H9 (cell line): ENCODE data around the gene AADAT. TPM values are rescaled to one million over a fixed set of nuclear protein-coding genes. Genes with fewer than 3 reads are reported as not detected.

Experiments
- DNase-seq: peaks from one replicate; pipeline ENCODE4 v3.0.0-alpha.2; 2017
- H2AFZ ChIP-seq: one replicate; pipeline ENCODE4 v1.6.1; 2013; ENCODE audit warnings: mild to moderate bottlenecking, low read length, control low read depth, moderate library complexity
- H2AK5ac ChIP-seq: 2 replicates; pipeline ENCODE4 v1.6.1; 2013; ENCODE audit warnings: low read length, control low read depth, mixed read lengths; ENCODE audit not compliant: insufficient read length
- H2BK120ac ChIP-seq: one replicate; pipeline ENCODE4 v1.6.1; 2013; ENCODE audit warnings: low read depth, mild to moderate bottlenecking, low read length, control low read depth, inconsistent platforms; ENCODE audit not compliant: poor library complexity, severe bottlenecking
- H2BK12ac ChIP-seq: 2 replicates; pipeline ENCODE4 v1.6.1; 2013; ENCODE audit warnings: low read length, control low read depth, mixed read lengths, low read depth; ENCODE audit not compliant: insufficient read length
- H2BK15ac ChIP-seq: 2 replicates; pipeline ENCODE4 v1.6.1; 2013; ENCODE audit warnings: low read depth, low read length, control low read depth
- H2BK20ac ChIP-seq: one replicate; pipeline ENCODE4 v1.6.1; 2013; ENCODE audit warnings: low read depth, mild to moderate bottlenecking, low read length, control low read depth, inconsistent platforms; ENCODE audit not compliant: poor library complexity, severe bottlenecking
- H2BK5ac ChIP-seq: 2 replicates; pipeline ENCODE4 v1.6.1; 2013; ENCODE audit warnings: low read length, control low read depth, mixed read lengths; ENCODE audit not compliant: insufficient read length
- H3K14ac ChIP-seq: 2 replicates; pipeline ENCODE4 v1.6.1; 2013; ENCODE audit warnings: low read length, control low read depth; ENCODE audit not compliant: insufficient read depth
- H3K18ac ChIP-seq: 2 replicates; pipeline ENCODE4 v1.6.1; 2013; ENCODE audit warnings: low read depth, mild to moderate bottlenecking, mixed read lengths, low read length, control low read depth; ENCODE audit not compliant: insufficient read length
- H3K23ac ChIP-seq: 2 replicates; pipeline ENCODE4 v1.6.1; 2013; ENCODE audit warnings: low read length, control low read depth, mixed read lengths, low read depth; ENCODE audit not compliant: insufficient read length
- H3K23me2 ChIP-seq: 2 replicates; pipeline ENCODE4 v1.6.1; 2013; ENCODE audit warnings: low read depth, mild to moderate bottlenecking, mixed read lengths, low read length, control low read depth; ENCODE audit not compliant: insufficient read length, poor library complexity, severe bottlenecking
- H3K27ac ChIP-seq: 2 replicates; pipeline ENCODE4 v1.5.1; 2013; ENCODE audit warnings: low read length, control low read depth, mixed read lengths, low read depth; ENCODE audit not compliant: insufficient read length
- H3K27me3 ChIP-seq: 2 replicates; pipeline ENCODE4 v1.6.1; 2013; ENCODE audit warnings: low read length, control low read depth, inconsistent platforms; ENCODE audit not compliant: insufficient read depth
- H3K4ac ChIP-seq: 2 replicates; pipeline ENCODE4 v1.6.1; 2013; ENCODE audit warnings: low read depth, mild to moderate bottlenecking, control low read depth, inconsistent platforms, low read length, moderate library complexity
- H3K4me1 ChIP-seq: 2 replicates; pipeline ENCODE4 v1.6.1; 2013; ENCODE audit warnings: low read length, control low read depth, inconsistent platforms; ENCODE audit not compliant: insufficient read depth
- H3K4me2 ChIP-seq: 2 replicates; pipeline ENCODE4 v1.6.1; 2013; ENCODE audit warnings: low read length, control low read depth, mixed read lengths; ENCODE audit not compliant: insufficient read length, insufficient read depth
- H3K56ac ChIP-seq: 2 replicates; pipeline ENCODE4 v1.6.1; 2013; ENCODE audit warnings: low read depth, mild to moderate bottlenecking, mixed read lengths, low read length, control low read depth; ENCODE audit not compliant: insufficient read length
- H3K79me1 ChIP-seq: 2 replicates; pipeline ENCODE4 v1.6.1; 2013; ENCODE audit warnings: low read depth, mild to moderate bottlenecking, moderate library complexity, low read length, control low read depth, inconsistent platforms; ENCODE audit not compliant: insufficient read depth, poor library complexity, severe bottlenecking
- H3K79me2 ChIP-seq: 2 replicates; pipeline ENCODE4 v1.6.1; 2013; ENCODE audit warnings: low read length, control low read depth, inconsistent platforms; ENCODE audit not compliant: insufficient read depth
- H3K9ac ChIP-seq: 2 replicates; pipeline ENCODE4 v1.6.1; 2013; ENCODE audit warnings: low read length, control low read depth, mixed read lengths; ENCODE audit not compliant: insufficient read length; ENCODE audit errors: extremely low read depth
- H3K9me3 ChIP-seq: one replicate; pipeline ENCODE4 v1.6.1; 2013; ENCODE audit warnings: low read depth, low read length, inconsistent platforms; ENCODE audit not compliant: control insufficient read depth
- H3T11ph ChIP-seq: one replicate; pipeline ENCODE4 v1.6.1; 2013; ENCODE audit warnings: mild to moderate bottlenecking, low read length, control low read depth, inconsistent platforms
- H4K20me1 ChIP-seq: one replicate; pipeline ENCODE4 v1.6.1; 2013; ENCODE audit not compliant: control insufficient read depth, insufficient read length, insufficient read depth
- H4K5ac ChIP-seq: 2 replicates; pipeline ENCODE4 v1.6.1; 2013; ENCODE audit warnings: low read depth, mild to moderate bottlenecking, mixed read lengths, low read length, control low read depth; ENCODE audit not compliant: insufficient read length
- H4K8ac ChIP-seq: replicated peaks from 2 replicates; pipeline ENCODE4 v1.6.1; 2013; ENCODE audit warnings: low read length, control low read depth, mixed read lengths, low read depth; ENCODE audit not compliant: insufficient read length
- H4K91ac ChIP-seq: 2 replicates; pipeline ENCODE4 v1.6.1; 2013; ENCODE audit warnings: low read depth, mild to moderate bottlenecking, moderate library complexity, mixed read lengths, low read length, control low read depth; ENCODE audit not compliant: insufficient read length
- H3K27ac Mint-ChIP-seq, 3 experiments: 2 replicates in 2 of 3; 3 replicates in 1 of 3; pipeline ENCODE4 v1.8.0; 2020 to 2021; ENCODE audit warnings: mixed read lengths in 3 of 3, mild to moderate bottlenecking in 1 of 3, moderate library complexity in 1 of 3
- H3K27me3 Mint-ChIP-seq: 2 replicates; pipeline ENCODE4 v1.8.0; 2021; ENCODE audit warnings: low read depth, mild to moderate bottlenecking, moderate library complexity, mixed read lengths
- H3K36me3 Mint-ChIP-seq, 3 experiments: 2 replicates in 2 of 3; 3 replicates in 1 of 3; pipeline ENCODE4 v1.8.0; 2020 to 2021; ENCODE audit warnings: low read depth in 3 of 3, mixed read lengths in 3 of 3; ENCODE audit not compliant: insufficient read depth in 1 of 3
- H3K4me1 Mint-ChIP-seq, 2 experiments: 2 replicates each; pipeline ENCODE4 v1.8.0; 2020; ENCODE audit warnings: mixed read lengths in 2 of 2
- H3K4me3 Mint-ChIP-seq, 2 experiments: 2 replicates in 1 of 2; 3 replicates in 1 of 2; pipeline ENCODE4 v1.8.0; 2020 to 2021; ENCODE audit warnings: mild to moderate bottlenecking in 2 of 2, mixed read lengths in 2 of 2, moderate library complexity in 1 of 2
- H3K9me3 Mint-ChIP-seq, 2 experiments: 2 replicates in 1 of 2; 3 replicates in 1 of 2; pipeline ENCODE4 v1.8.0; 2020; ENCODE audit warnings: mild to moderate bottlenecking in 2 of 2, mixed read lengths in 2 of 2, moderate library complexity in 1 of 2
- WGBS: extraction: QIAGEN DNeasy Blood & Tissue Kit; methylation state at CpG from one replicate; pipeline ENCODE4 v1.1.7; 2013; ENCODE audit warnings: missing lambda C conversion rate, low lambda C conversion rate, mixed read lengths; ENCODE audit not compliant: insufficient read length; ENCODE audit errors: extremely low coverage; 5-methylcytosine and 5-hydroxymethylcytosine counted together
- total RNA-seq: library from RNA; stranded (reverse); gene quantifications from 2 replicates; pipeline ENCODE4 v1.2.1, GENCODE V29; 2021
- TF ChIP-seq, protein P1 (sequence below): fragments of 200-600 bp; sonication (generic); conservative IDR thresholded peaks from 3 replicates; pipeline ENCODE4 v1.8.0; 2021; ENCODE audit warnings: antibody characterized with exemption, mild to moderate bottlenecking

Gene AADAT
- total RNA-seq, 1 experiment from 2014 or later: 14.1 TPM

- Histone ChIP-seq H4K8ac (no peak overlapping the region), H3K9ac (no peak overlapping the region), H2AK5ac (no peak overlapping the region), H3T11ph (no peak overlapping the region), H3K9me3 (peaks cover 11% of the 10 kb centered on the region), H3K79me1 (no peaks in the 10 kb centered on the region), H3K79me2 (no peaks in the 10 kb centered on the region), H3K27ac (no peak overlapping the region), H3K14ac (no peak overlapping the region), H3K56ac (no peak overlapping the region), H3K4me2 (no peak overlapping the region), H4K5ac (no peak overlapping the region), H3K18ac (no peak overlapping the region), H3K27me3 (no peaks in the 10 kb centered on the region), H2BK5ac (no peak overlapping the region), H3K23me2 (no peaks in the 10 kb centered on the region), H4K20me1 (no peaks in the 10 kb centered on the region), H2BK12ac (no peak overlapping the region), H3K23ac (no peak overlapping the region), H4K91ac (no peak overlapping the region), H2BK15ac (no peak overlapping the region), H2BK20ac (no peak overlapping the region), H3K4ac (no peak overlapping the region), H3K4me1 (no peaks in the 10 kb centered on the region), H2BK120ac (no peak overlapping the region), H2AFZ (no peak overlapping the region)
- peaks cover 23 to 39% of the 10 kb centered on the region in 2 experiments for H3K9me3 Mint-ChIP-seq
- DNase-seq: no peak
- H3K4me1 Mint-ChIP-seq: peaks cover 0 to 7% of the 10 kb centered on the region in 2 experiments; a peak in 2 of 4 replicates
- TF ChIP-seq, protein P1, sequence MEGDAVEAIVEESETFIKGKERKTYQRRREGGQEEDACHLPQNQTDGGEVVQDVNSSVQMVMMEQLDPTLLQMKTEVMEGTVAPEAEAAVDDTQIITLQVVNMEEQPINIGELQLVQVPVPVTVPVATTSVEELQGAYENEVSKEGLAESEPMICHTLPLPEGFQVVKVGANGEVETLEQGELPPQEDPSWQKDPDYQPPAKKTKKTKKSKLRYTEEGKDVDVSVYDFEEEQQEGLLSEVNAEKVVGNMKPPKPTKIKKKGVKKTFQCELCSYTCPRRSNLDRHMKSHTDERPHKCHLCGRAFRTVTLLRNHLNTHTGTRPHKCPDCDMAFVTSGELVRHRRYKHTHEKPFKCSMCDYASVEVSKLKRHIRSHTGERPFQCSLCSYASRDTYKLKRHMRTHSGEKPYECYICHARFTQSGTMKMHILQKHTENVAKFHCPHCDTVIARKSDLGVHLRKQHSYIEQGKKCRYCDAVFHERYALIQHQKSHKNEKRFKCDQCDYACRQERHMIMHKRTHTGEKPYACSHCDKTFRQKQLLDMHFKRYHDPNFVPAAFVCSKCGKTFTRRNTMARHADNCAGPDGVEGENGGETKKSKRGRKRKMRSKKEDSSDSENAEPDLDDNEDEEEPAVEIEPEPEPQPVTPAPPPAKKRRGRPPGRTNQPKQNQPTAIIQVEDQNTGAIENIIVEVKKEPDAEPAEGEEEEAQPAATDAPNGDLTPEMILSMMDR: no peak
- peaks cover 14 to 36% (median 22%) of the 10 kb centered on the region in 3 experiments for H3K36me3 Mint-ChIP-seq
- WGBS: no CpG with 5 or more reads among the region's 10 CpGs
- no peaks in the 10 kb centered on the region for H3K27me3 Mint-ChIP-seq
- H3K27ac Mint-ChIP-seq: no peak overlapping the region
- H3K4me3 Mint-ChIP-seq: no peak overlapping the region
Measured at GRCh38 chr4:170127758-170128157, 38.0 kb upstream of the AADAT start.
